SK-N-SH treated with all-trans-retinoic acid at 6 μM for 48 hours (cell line): Measurements from ENCODE around the gene SPTB.
A peak's percentile ranks its signal among the peaks of the same experiment; 100 is the strongest.

Experiments used
- ATAC-seq: fragments of 200-7000 bp; cut with Tn5 transposase; 3 replicates; pipeline ENCODE4 v1.9.1; 2020; ENCODE audit warnings: mild to moderate bottlenecking, moderate library complexity
- ARNTL ChIP-seq: fragments of 450-650 bp; formaldehyde crosslinking; IDR thresholded peaks from 2 replicates; pipeline ENCODE4 v1.5.0; 2020; ENCODE audit warnings: low read depth, mild to moderate bottlenecking, moderate library complexity, borderline replicate concordance
- BACH2 ChIP-seq: fragments of 250-450 bp; sonication (Bioruptor Pico); IDR thresholded peaks from 2 replicates; pipeline ENCODE4 v1.9.0; 2021; ENCODE audit warnings: mild to moderate bottlenecking, borderline replicate concordance
- CREB5 ChIP-seq: fragments of 250-450 bp; sonication (Bioruptor Pico); IDR thresholded peaks from 2 replicates; pipeline ENCODE4 v1.5.1; 2020; ENCODE audit warnings: low read depth, mild to moderate bottlenecking, moderate library complexity
- CSDC2 ChIP-seq: fragments of 250-450 bp; sonication (Bioruptor Pico); IDR thresholded peaks from 2 replicates; pipeline ENCODE4 v1.5.0; 2020; ENCODE audit warnings: mild to moderate bottlenecking, moderate library complexity
- ESRRG ChIP-seq: fragments of 250-450 bp; sonication (Bioruptor Pico); IDR thresholded peaks from 2 replicates; pipeline ENCODE4 v1.6.1; 2021; ENCODE audit warnings: mild to moderate bottlenecking
- OSR1 ChIP-seq: fragments of 250-450 bp; sonication (Bioruptor Pico); IDR thresholded peaks from 2 replicates; pipeline ENCODE4 v1.8.0; 2022; ENCODE audit warnings: moderate library complexity, mild to moderate bottlenecking, inconsistent platforms
- PATZ1 ChIP-seq: fragments of 250-450 bp; sonication (Bioruptor Pico); IDR thresholded peaks from 2 replicates; pipeline ENCODE4 v1.8.0; 2020; ENCODE audit warnings: mild to moderate bottlenecking, moderate library complexity, borderline replicate concordance
- POU6F1 ChIP-seq: fragments of 250-450 bp; sonication (Bioruptor Pico); IDR thresholded peaks from 2 replicates; pipeline ENCODE4 v1.8.0; 2021; ENCODE audit warnings: low read depth, mild to moderate bottlenecking, moderate library complexity, borderline replicate concordance
- PPARA ChIP-seq: fragments of 250-450 bp; sonication (Bioruptor Pico); IDR thresholded peaks from 2 replicates; pipeline ENCODE4 v1.5.0; 2020; ENCODE audit warnings: mild to moderate bottlenecking, borderline replicate concordance
- RARB ChIP-seq: fragments of 250-450 bp; sonication (Bioruptor Pico); IDR thresholded peaks from 2 replicates; pipeline ENCODE4 v1.8.0; 2021; ENCODE audit warnings: mild to moderate bottlenecking, moderate library complexity
- SNAI2 ChIP-seq: fragments of 250-450 bp; sonication (Bioruptor Pico); IDR thresholded peaks from 2 replicates; pipeline ENCODE4 v1.5.0; 2020; ENCODE audit warnings: mild to moderate bottlenecking, moderate library complexity
- TCF4 ChIP-seq: fragments of 250-450 bp; sonication (Bioruptor Pico); IDR thresholded peaks from 2 replicates; pipeline ENCODE4 v1.8.0; 2021; ENCODE audit warnings: mild to moderate bottlenecking, moderate library complexity, borderline replicate concordance
- TSHZ2 ChIP-seq: fragments of 250-450 bp; sonication (Bioruptor Pico); IDR thresholded peaks from 2 replicates; pipeline ENCODE4 v1.5.0; 2020; ENCODE audit warnings: mild to moderate bottlenecking, moderate library complexity
- ZC3H10 ChIP-seq: fragments of 250-450 bp; sonication (Bioruptor Pico); IDR thresholded peaks from 2 replicates; pipeline ENCODE4 v1.5.1; 2021; ENCODE audit warnings: mild to moderate bottlenecking, moderate library complexity
- ZFP3 ChIP-seq: fragments of 250-450 bp; sonication (Bioruptor Pico); IDR thresholded peaks from 2 replicates; pipeline ENCODE4 v1.5.0; 2020; ENCODE audit warnings: mild to moderate bottlenecking, moderate library complexity
- ZFP30 ChIP-seq: fragments of 450-650 bp; formaldehyde crosslinking; IDR thresholded peaks from 2 replicates; pipeline ENCODE4 v1.5.0; 2022; ENCODE audit warnings: mild to moderate bottlenecking, moderate library complexity
- ZNF70 ChIP-seq: fragments of 450-650 bp; formaldehyde crosslinking; IDR thresholded peaks from 2 replicates; pipeline ENCODE4 v1.5.0; 2020; ENCODE audit warnings: mild to moderate bottlenecking, moderate library complexity
- ZNF8 ChIP-seq: fragments of 450-650 bp; formaldehyde crosslinking; IDR thresholded peaks from 2 replicates; pipeline ENCODE4 v1.5.0; 2020; ENCODE audit warnings: mild to moderate bottlenecking, moderate library complexity

SPTB gene

GRCh38 chr14:64891839-64892375 is 12.2 kb upstream of the SPTB start (continued):
- TF ChIP-seq TSHZ2 (no peak), ZNF70 (CRISPR knock-in tag) (no peak), ZFP30 (CRISPR knock-in tag) (no peak), ZC3H10 (no peak), BACH2 (CRISPR knock-in tag) (no peak)

GRCh38 chr14:64891173-64891838 is 11.6 kb upstream of the SPTB start:
- no peak for ATAC-seq

GRCh38 chr14:64889352-64889751 is 9.6 kb upstream of the SPTB start:
- no peak for ATAC-seq
- no peak for TF ChIP-seq ARNTL (CRISPR knock-in tag)
- TF ChIP-seq ZFP3 (CRISPR knock-in tag): no peak
- TF ChIP-seq CREB5 (CRISPR knock-in tag): no peak
- no peak for TF ChIP-seq PPARA
- no peak for TF ChIP-seq ESRRG (CRISPR knock-in tag)
- no peak for TF ChIP-seq SNAI2
- TF ChIP-seq RARB (CRISPR knock-in tag): no peak
- TF ChIP-seq ZNF8 (CRISPR knock-in tag): no peak

More at GRCh38 chr14:64891173-64891838, 11.6 kb upstream of the SPTB start:
- TF ChIP-seq CSDC2 (no peak), OSR1 (CRISPR knock-in tag) (no peak), ZFP30 (CRISPR knock-in tag) (no peak), ZNF8 (CRISPR knock-in tag) (no peak)

- ATAC-seq: no peak
- TF ChIP-seq BACH2 (CRISPR knock-in tag) (no peak), ZFP30 (CRISPR knock-in tag) (no peak)
- TF ChIP-seq, all 23 proteins: peak for 0
Measured at GRCh38 chr14:64885559-64885958, 5.9 kb upstream of the SPTB start.

- TF ChIP-seq POU6F1 (CRISPR knock-in tag) (no peak), SNAI2 (no peak), ZNF70 (CRISPR knock-in tag) (no peak), PATZ1 (CRISPR knock-in tag) (no peak), PPARA (no peak), ZFP30 (CRISPR knock-in tag) (no peak), ZNF8 (CRISPR knock-in tag) (no peak), TCF4 (CRISPR knock-in tag) (no peak)
- peak; percentile 85 for ATAC-seq
Measured at GRCh38 chr14:64880221-64881121, 764 bp upstream of the SPTB start.
